Measurements from ENCODE around the gene PDLIM3.

DNA sequence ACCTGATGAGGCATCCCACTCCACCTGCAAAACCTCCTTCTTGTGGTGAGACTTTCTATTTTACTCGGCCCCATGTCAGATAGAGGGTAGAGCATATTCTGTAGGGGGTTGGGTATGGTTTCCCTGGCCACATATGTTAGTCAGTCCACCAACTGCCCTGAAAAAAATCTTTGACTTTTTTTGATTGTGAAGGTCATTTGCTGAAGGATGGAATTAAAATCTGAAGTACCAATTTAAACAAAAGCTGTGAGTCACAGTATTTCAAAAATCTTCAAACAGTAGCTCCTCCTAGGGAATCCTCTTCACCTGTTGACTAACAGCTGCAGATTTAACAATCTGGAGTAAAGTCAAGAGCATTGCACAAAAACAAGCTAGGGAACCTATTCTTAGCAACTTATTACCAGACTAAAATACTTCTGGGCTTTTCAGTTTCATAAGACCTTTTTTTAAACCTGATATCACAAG, 55.8 kb downstream of the PDLIM3 start:
- TF ChIP-seq NR2C2 (CRISPR knock-in tag; IDR thresholded peaks at IDR 0.05) (no peak), FOXK1 (CRISPR knock-in tag; IDR thresholded peaks at IDR 0.05) (no peak), SP1 (CRISPR knock-in tag; conservative IDR thresholded peaks at IDR 0.05) (no peak), ESRRA (CRISPR knock-in tag; IDR thresholded peaks at IDR 0.05; ENCODE audit: borderline replicate concordance) (no peak), FOXP1 (CRISPR knock-in tag; IDR thresholded peaks at IDR 0.05; ENCODE audit: borderline replicate concordance) (no peak), JUN (CRISPR knock-in tag; IDR thresholded peaks at IDR 0.05) (no peak), TEAD4 (CRISPR knock-in tag; IDR thresholded peaks at IDR 0.05) (no peak)
- TF ChIP-seq, protein P1, sequence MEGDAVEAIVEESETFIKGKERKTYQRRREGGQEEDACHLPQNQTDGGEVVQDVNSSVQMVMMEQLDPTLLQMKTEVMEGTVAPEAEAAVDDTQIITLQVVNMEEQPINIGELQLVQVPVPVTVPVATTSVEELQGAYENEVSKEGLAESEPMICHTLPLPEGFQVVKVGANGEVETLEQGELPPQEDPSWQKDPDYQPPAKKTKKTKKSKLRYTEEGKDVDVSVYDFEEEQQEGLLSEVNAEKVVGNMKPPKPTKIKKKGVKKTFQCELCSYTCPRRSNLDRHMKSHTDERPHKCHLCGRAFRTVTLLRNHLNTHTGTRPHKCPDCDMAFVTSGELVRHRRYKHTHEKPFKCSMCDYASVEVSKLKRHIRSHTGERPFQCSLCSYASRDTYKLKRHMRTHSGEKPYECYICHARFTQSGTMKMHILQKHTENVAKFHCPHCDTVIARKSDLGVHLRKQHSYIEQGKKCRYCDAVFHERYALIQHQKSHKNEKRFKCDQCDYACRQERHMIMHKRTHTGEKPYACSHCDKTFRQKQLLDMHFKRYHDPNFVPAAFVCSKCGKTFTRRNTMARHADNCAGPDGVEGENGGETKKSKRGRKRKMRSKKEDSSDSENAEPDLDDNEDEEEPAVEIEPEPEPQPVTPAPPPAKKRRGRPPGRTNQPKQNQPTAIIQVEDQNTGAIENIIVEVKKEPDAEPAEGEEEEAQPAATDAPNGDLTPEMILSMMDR (IDR thresholded peaks at IDR 0.05), result no peak
- TF ChIP-seq, protein P2, sequence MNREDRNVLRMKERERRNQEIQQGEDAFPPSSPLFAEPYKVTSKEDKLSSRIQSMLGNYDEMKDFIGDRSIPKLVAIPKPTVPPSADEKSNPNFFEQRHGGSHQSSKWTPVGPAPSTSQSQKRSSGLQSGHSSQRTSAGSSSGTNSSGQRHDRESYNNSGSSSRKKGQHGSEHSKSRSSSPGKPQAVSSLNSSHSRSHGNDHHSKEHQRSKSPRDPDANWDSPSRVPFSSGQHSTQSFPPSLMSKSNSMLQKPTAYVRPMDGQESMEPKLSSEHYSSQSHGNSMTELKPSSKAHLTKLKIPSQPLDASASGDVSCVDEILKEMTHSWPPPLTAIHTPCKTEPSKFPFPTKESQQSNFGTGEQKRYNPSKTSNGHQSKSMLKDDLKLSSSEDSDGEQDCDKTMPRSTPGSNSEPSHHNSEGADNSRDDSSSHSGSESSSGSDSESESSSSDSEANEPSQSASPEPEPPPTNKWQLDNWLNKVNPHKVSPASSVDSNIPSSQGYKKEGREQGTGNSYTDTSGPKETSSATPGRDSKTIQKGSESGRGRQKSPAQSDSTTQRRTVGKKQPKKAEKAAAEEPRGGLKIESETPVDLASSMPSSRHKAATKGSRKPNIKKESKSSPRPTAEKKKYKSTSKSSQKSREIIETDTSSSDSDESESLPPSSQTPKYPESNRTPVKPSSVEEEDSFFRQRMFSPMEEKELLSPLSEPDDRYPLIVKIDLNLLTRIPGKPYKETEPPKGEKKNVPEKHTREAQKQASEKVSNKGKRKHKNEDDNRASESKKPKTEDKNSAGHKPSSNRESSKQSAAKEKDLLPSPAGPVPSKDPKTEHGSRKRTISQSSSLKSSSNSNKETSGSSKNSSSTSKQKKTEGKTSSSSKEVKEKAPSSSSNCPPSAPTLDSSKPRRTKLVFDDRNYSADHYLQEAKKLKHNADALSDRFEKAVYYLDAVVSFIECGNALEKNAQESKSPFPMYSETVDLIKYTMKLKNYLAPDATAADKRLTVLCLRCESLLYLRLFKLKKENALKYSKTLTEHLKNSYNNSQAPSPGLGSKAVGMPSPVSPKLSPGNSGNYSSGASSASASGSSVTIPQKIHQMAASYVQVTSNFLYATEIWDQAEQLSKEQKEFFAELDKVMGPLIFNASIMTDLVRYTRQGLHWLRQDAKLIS (CRISPR knock-in tag; IDR thresholded peaks at IDR 0.05; ENCODE audit: borderline replicate concordance), result no peak
- TF ChIP-seq, protein P3, sequence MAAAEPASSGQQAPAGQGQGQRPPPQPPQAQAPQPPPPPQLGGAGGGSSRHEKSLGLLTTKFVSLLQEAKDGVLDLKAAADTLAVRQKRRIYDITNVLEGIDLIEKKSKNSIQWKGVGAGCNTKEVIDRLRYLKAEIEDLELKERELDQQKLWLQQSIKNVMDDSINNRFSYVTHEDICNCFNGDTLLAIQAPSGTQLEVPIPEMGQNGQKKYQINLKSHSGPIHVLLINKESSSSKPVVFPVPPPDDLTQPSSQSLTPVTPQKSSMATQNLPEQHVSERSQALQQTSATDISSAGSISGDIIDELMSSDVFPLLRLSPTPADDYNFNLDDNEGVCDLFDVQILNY (CRISPR knock-in tag; IDR thresholded peaks at IDR 0.05), result no peak
- TF ChIP-seq, protein P4, sequence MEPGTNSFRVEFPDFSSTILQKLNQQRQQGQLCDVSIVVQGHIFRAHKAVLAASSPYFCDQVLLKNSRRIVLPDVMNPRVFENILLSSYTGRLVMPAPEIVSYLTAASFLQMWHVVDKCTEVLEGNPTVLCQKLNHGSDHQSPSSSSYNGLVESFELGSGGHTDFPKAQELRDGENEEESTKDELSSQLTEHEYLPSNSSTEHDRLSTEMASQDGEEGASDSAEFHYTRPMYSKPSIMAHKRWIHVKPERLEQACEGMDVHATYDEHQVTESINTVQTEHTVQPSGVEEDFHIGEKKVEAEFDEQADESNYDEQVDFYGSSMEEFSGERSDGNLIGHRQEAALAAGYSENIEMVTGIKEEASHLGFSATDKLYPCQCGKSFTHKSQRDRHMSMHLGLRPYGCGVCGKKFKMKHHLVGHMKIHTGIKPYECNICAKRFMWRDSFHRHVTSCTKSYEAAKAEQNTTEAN (CRISPR knock-in tag; IDR thresholded peaks at IDR 0.05), result no peak

All from WTC11 (cell line).